ENCODE results near the gene DLGAP4.

GRCh38 chr20:36547186-36548005 lies 241.3 kb downstream of the DLGAP4 start:
- TF ChIP-seq YY1 (IDR thresholded peaks at IDR 0.05; ENCODE audit: low read depth, low read length) (no peak), CTCF (IDR thresholded peaks at IDR 0.05; ENCODE audit: control extremely low read depth in 1 of 3, insufficient read depth in 1 of 3, low read depth in 1 of 3, low read length in 3 of 3) (no peak), GTF2F1 (IDR thresholded peaks at IDR 0.05; ENCODE audit: borderline replicate concordance, low read depth, low read length) (no peak), USF2 (IDR thresholded peaks at IDR 0.05; ENCODE audit: low read length) (no peak), POLR2A (IDR thresholded peaks at IDR 0.05; ENCODE audit: control extremely low read depth in 1 of 2, low read depth in 2 of 2, low read length in 2 of 2) (no peak), JUND (IDR thresholded peaks at IDR 0.05; ENCODE audit: low read length) (no peak), E2F6 (IDR thresholded peaks at IDR 0.05) (no peak), RAD21 (IDR thresholded peaks at IDR 0.05 in 1 of 2, conservative IDR thresholded peaks at IDR 0.05 in 1 of 2; ENCODE audit: low read depth in 2 of 2, low read length in 2 of 2) (no peak), TAF1 (IDR thresholded peaks at IDR 0.05; ENCODE audit: low read depth, low read length) (no peak), ATF3 (IDR thresholded peaks at IDR 0.05; ENCODE audit: insufficient read depth, low read depth, low read length) (no peak), EZH2 (IDR thresholded peaks at IDR 0.05; ENCODE audit: low read depth, low read length, severe bottlenecking) (no peak), MAX (IDR thresholded peaks at IDR 0.05) (no peak)

All from H1 (cell line).